Measurements from ENCODE around the gene PTPRB. TPM values are rescaled to one million over a fixed set of nuclear protein-coding genes. Genes with fewer than 3 reads are reported as not detected.

The PTPRB gene
- total and polyA plus RNA-seq, 11 donors: 17.0 to 41.5 (median 34.2) TPM

DNA sequence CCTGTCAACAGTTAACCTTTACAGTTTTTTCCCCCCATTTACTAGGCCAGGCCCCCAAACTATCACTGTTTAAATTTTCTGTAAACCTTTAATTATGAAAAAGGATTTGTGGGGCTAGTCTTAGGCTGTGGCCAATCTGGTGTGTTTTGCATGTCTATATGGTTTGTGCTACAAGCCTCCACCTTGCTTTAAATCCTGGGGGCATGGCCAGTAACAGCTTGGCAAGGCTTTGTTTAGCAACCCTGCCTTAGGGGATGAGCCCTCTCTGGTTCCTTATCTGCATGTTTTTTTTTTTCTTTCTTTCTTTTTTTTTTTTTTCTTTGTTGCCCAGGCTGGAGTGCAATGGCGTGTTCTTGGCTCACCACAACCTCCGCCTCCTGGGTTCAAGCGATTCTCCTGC is 168.5 kb downstream of the PTPRB start:
- Histone ChIP-seq H3K27me3 (no peaks in the 10 kb centered on the region), H3K4me3 (no peak overlapping the region), H3K4me1 (peaks cover 0 to 6% (median 0%) of the 10 kb centered on the region in 12 donors), H3K27ac (no peak overlapping the region), H3K36me3 (no peaks in the 10 kb centered on the region), H3K9me3 (peaks cover 0 to 10% (median 2%) of the 10 kb centered on the region in 12 donors)
- ATAC-seq: no peak
- intact Hi-C loops (cut with DNase I): no loop called here
- no peak for DNase-seq
- 92 to 100% (median 98%) methylated on average over 3 of the region's 3 CpGs for WGBS, 4 donors
- TF ChIP-seq, protein P1, sequence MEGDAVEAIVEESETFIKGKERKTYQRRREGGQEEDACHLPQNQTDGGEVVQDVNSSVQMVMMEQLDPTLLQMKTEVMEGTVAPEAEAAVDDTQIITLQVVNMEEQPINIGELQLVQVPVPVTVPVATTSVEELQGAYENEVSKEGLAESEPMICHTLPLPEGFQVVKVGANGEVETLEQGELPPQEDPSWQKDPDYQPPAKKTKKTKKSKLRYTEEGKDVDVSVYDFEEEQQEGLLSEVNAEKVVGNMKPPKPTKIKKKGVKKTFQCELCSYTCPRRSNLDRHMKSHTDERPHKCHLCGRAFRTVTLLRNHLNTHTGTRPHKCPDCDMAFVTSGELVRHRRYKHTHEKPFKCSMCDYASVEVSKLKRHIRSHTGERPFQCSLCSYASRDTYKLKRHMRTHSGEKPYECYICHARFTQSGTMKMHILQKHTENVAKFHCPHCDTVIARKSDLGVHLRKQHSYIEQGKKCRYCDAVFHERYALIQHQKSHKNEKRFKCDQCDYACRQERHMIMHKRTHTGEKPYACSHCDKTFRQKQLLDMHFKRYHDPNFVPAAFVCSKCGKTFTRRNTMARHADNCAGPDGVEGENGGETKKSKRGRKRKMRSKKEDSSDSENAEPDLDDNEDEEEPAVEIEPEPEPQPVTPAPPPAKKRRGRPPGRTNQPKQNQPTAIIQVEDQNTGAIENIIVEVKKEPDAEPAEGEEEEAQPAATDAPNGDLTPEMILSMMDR (IDR thresholded peaks at IDR 0.05): no peak
- TF ChIP-seq POLR2A (IDR thresholded peaks at IDR 0.05): no peak

DNA sequence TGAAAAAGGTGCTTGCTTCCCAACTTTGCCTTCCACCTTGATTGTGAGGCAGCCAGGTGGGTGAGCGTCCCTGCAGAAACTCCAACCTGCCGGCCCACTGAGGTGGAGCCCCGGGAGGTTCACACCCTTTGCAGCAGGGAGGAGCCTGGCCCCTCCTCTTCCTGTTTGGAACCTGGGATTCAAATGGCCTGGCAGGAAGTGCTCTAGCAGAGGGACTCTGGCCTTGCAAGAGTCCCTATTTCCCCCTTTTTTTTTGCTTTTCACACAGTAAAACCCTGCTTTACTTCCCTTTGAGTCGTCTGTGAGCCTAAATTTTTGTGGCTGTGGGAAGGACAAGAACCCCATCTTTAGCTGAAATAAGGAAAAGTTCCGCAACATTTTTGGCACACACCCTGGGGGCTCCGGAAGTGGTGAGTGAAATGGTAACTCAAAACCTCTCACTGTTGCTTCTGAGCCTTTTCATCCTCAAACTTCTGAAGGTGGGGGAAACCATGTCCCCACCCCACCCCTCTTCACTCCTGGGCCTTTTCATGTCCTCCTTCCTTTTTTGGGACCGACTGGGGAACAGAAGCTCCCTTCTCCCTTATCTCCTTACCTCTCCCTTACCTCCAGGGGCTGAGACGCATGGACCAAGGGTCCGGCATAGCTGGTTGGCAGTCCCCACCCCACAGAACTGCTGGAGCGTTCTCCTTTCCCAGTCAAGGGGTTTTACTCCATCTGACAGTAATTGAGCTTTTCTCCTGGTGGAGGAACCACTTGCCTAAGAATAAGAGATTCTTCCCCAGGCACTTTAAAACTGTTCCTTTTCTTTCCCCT is 169.1 kb downstream of the PTPRB start:
- no peaks in the 10 kb centered on the region for H3K36me3 ChIP-seq
- H3K4me1 ChIP-seq: peaks cover 0 to 6% (median 0%) of the 10 kb centered on the region in 12 donors
- DNase-seq (no peak), ATAC-seq (no peak)
- H3K9me3 ChIP-seq: peaks cover 0 to 16% (median 2%) of the 10 kb centered on the region in 12 donors
- no peak overlapping the region for H3K4me3 ChIP-seq
- no peaks in the 10 kb centered on the region for H3K27me3 ChIP-seq
- TF ChIP-seq, protein P1 (IDR thresholded peaks at IDR 0.05): no peak
- no peak for TF ChIP-seq POLR2A (IDR thresholded peaks at IDR 0.05)
- no peak overlapping the region for H3K27ac ChIP-seq
- intact Hi-C loops (cut with DNase I): no loop called here
- WGBS, 4 donors: 77 to 87% (median 84%) methylated on average over 10 of the region's 10 CpGs

DNA sequence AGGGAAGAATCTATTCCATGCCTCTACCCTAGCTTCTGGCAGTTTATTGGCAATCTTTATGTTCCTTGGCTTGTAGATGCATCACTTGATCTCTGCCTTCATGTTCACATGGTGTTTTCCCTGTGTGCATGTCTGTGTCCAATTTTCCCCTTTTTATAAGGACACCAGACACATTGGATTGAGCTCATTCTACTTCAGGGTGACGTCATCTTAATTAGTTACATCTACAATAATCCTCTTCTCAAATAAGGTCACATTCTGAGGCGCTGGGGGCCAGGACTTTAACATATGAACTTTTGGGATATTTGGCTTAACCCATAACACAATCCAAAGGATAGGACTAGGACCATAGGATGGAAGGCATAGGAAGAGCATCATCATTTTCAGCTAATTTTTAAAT is 169.8 kb downstream of the PTPRB start:
- Histone ChIP-seq H3K4me1 (peaks cover 0 to 6% (median 0%) of the 10 kb centered on the region in 12 donors), H3K4me3 (no peak overlapping the region), H3K9me3 (peaks cover 0 to 18% (median 2%) of the 10 kb centered on the region in 12 donors), H3K27me3 (no peaks in the 10 kb centered on the region), H3K27ac (no peak overlapping the region), H3K36me3 (no peaks in the 10 kb centered on the region)
- DNase-seq: no peak
- TF ChIP-seq, protein P1 (IDR thresholded peaks at IDR 0.05): no peak
- no peak for TF ChIP-seq POLR2A (IDR thresholded peaks at IDR 0.05)
- no peak for ATAC-seq
- intact Hi-C loops (cut with DNase I): no loop called here
- WGBS, 4 donors: 88 to 100% (median 89%) methylated on average over 2 of the region's 2 CpGs

DNA sequence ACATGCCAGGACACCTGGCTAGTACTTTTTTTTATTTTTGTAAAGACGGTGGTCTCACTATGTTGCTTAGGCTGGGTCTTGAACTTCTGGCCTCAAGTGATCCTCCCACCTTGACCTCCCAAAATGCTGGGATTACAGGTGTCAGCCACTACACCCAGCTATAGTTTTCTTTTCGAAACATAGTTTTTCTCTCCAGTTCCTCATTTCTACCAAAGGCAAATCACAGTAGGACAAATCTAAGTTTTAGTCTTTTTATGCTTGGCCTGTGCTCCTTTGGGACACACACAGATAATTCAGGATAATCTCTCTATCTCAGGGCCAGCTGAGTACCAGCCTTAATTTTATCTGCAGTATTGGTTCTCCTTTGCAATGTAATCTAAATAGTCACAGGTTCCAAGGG is 170.5 kb downstream of the PTPRB start:
- H3K36me3 ChIP-seq: no peaks in the 10 kb centered on the region
- TF ChIP-seq, protein P1 (IDR thresholded peaks at IDR 0.05): no peak
- TF ChIP-seq POLR2A (IDR thresholded peaks at IDR 0.05): no peak
- H3K4me3 ChIP-seq: no peak overlapping the region
- peaks cover 0 to 18% (median 2%) of the 10 kb centered on the region in 12 donors for H3K9me3 ChIP-seq
- intact Hi-C loops (cut with DNase I): no loop called here
- H3K27ac ChIP-seq: no peak overlapping the region
- no peaks in the 10 kb centered on the region for H3K27me3 ChIP-seq
- ATAC-seq: no peak
- H3K4me1 ChIP-seq: peaks cover 0 to 6% (median 0%) of the 10 kb centered on the region in 12 donors
- 94 to 99% (median 95%) methylated on average over 2 of the region's 2 CpGs for WGBS, 4 donors
- DNase-seq: no peak
